ENCODE measurements around the gene ZNF43.

DNA sequence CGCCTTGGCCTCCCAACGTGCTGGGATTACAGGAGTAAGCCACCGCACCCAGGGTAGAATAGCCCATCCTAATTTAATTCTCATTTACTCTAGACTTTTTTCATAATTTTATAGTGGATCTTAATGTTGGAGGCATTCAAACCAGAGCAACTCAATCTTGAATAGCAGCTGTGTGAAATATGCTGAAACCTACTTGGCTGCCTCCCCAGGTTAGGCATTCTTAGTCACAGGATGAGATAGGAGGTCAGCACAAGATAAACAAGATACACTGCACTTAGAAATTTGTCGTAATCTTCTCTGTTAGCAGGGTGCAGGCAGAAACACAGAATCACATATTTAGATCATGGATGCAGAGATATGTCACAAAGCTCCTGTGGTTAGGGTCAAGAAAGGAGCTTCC, 2.7 kb upstream of the ZNF43 start:
- no peak for TF ChIP-seq POLR2AphosphoS5 (IDR thresholded peaks at IDR 0.05; ENCODE audit: low read depth)
- TF ChIP-seq, protein P1, sequence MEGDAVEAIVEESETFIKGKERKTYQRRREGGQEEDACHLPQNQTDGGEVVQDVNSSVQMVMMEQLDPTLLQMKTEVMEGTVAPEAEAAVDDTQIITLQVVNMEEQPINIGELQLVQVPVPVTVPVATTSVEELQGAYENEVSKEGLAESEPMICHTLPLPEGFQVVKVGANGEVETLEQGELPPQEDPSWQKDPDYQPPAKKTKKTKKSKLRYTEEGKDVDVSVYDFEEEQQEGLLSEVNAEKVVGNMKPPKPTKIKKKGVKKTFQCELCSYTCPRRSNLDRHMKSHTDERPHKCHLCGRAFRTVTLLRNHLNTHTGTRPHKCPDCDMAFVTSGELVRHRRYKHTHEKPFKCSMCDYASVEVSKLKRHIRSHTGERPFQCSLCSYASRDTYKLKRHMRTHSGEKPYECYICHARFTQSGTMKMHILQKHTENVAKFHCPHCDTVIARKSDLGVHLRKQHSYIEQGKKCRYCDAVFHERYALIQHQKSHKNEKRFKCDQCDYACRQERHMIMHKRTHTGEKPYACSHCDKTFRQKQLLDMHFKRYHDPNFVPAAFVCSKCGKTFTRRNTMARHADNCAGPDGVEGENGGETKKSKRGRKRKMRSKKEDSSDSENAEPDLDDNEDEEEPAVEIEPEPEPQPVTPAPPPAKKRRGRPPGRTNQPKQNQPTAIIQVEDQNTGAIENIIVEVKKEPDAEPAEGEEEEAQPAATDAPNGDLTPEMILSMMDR (IDR thresholded peaks at IDR 0.05; ENCODE audit: insufficient read depth, low read length) = no peak
- TF ChIP-seq, protein P2, sequence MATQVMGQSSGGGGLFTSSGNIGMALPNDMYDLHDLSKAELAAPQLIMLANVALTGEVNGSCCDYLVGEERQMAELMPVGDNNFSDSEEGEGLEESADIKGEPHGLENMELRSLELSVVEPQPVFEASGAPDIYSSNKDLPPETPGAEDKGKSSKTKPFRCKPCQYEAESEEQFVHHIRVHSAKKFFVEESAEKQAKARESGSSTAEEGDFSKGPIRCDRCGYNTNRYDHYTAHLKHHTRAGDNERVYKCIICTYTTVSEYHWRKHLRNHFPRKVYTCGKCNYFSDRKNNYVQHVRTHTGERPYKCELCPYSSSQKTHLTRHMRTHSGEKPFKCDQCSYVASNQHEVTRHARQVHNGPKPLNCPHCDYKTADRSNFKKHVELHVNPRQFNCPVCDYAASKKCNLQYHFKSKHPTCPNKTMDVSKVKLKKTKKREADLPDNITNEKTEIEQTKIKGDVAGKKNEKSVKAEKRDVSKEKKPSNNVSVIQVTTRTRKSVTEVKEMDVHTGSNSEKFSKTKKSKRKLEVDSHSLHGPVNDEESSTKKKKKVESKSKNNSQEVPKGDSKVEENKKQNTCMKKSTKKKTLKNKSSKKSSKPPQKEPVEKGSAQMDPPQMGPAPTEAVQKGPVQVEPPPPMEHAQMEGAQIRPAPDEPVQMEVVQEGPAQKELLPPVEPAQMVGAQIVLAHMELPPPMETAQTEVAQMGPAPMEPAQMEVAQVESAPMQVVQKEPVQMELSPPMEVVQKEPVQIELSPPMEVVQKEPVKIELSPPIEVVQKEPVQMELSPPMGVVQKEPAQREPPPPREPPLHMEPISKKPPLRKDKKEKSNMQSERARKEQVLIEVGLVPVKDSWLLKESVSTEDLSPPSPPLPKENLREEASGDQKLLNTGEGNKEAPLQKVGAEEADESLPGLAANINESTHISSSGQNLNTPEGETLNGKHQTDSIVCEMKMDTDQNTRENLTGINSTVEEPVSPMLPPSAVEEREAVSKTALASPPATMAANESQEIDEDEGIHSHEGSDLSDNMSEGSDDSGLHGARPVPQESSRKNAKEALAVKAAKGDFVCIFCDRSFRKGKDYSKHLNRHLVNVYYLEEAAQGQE (IDR thresholded peaks at IDR 0.05; ENCODE audit: insufficient replicate concordance, low read depth) = no peak

Measured in HL-60 (cell line).